Parathyroid adenoma (tissue), 2 donors: ENCODE results near the gene RNF220.

ENCODE experiments used
- H2AFZ ChIP-seq: fragments of 300-600 bp; sonication (generic); one replicate; pipeline ENCODE4 v1.7.0; 2017; ENCODE audit warnings: antibody characterized with exemption, mild to moderate bottlenecking
- H3K27ac ChIP-seq: fragments of 300-600 bp; sonication (generic); one replicate; pipeline ENCODE4 v1.7.0; 2017
- H3K27me3 ChIP-seq: fragments of 300-600 bp; sonication (generic); one replicate; pipeline ENCODE4 v1.7.0; 2017; ENCODE audit warnings: low read length; ENCODE audit not compliant: control insufficient read depth, insufficient read depth
- H3K36me3 ChIP-seq: fragments of 300-600 bp; sonication (generic); one replicate; pipeline ENCODE4 v1.7.0; 2017; ENCODE audit warnings: low read length; ENCODE audit not compliant: control insufficient read depth, insufficient read depth
- H3K4me1 ChIP-seq: fragments of 300-600 bp; sonication (generic); one replicate; pipeline ENCODE4 v1.7.0; 2017; ENCODE audit warnings: control low read depth
- H3K4me2 ChIP-seq: fragments of 300-600 bp; sonication (generic); one replicate; pipeline ENCODE4 v1.7.0; 2017; ENCODE audit warnings: low read length
- H3K4me3 ChIP-seq: fragments of 300-600 bp; sonication (generic); one replicate; pipeline ENCODE4 v1.7.0; 2017; ENCODE audit warnings: low read depth, low read length
- H3K79me2 ChIP-seq: fragments of 300-600 bp; sonication (generic); one replicate; pipeline ENCODE4 v1.7.0; 2017; ENCODE audit warnings: control low read depth
- H3K9ac ChIP-seq: fragments of 300-600 bp; sonication (generic); one replicate; pipeline ENCODE4 v1.7.0; 2017; ENCODE audit warnings: mild to moderate bottlenecking
- H3K9me3 ChIP-seq: fragments of 300-600 bp; sonication (generic); one replicate; pipeline ENCODE4 v1.7.0; 2017; ENCODE audit warnings: low read length; ENCODE audit not compliant: control insufficient read depth
- CTCF ChIP-seq: fragments of 300-600 bp; sonication (generic); IDR thresholded peaks from one replicate; pipeline ENCODE4 v1.7.0; 2017; ENCODE audit warnings: antibody characterized with exemption, mild to moderate bottlenecking
- donor health status: primary hyperparathyroidism.

The RNF220 gene

GRCh38 chr1:44645476-44646244 lies 240.6 kb downstream of the RNF220 start:
- H3K9me3 ChIP-seq = no peaks in the 10 kb centered on the region
- H3K79me2 ChIP-seq = no peaks in the 10 kb centered on the region
- no peak overlapping the region for H3K27ac ChIP-seq
- no peak for TF ChIP-seq CTCF
- no peak overlapping the region for H3K9ac ChIP-seq
- no peaks in the 10 kb centered on the region for H3K4me1 ChIP-seq
- H3K36me3 ChIP-seq = no peaks in the 10 kb centered on the region
- H3K27me3 ChIP-seq = no peaks in the 10 kb centered on the region
- no peak overlapping the region for H3K4me2 ChIP-seq
- no peak overlapping the region for H3K4me3 ChIP-seq
- no peak overlapping the region for H2AFZ ChIP-seq

GRCh38 chr1:44646261-44647110 lies 241.4 kb downstream of the RNF220 start:
- H3K9ac ChIP-seq = no peak overlapping the region
- H3K79me2 ChIP-seq = no peaks in the 10 kb centered on the region
- H3K9me3 ChIP-seq = no peaks in the 10 kb centered on the region
- H3K27ac ChIP-seq = no peak overlapping the region
- H2AFZ ChIP-seq = no peak overlapping the region
- H3K4me1 ChIP-seq = no peaks in the 10 kb centered on the region
- no peaks in the 10 kb centered on the region for H3K36me3 ChIP-seq
- no peak overlapping the region for H3K4me3 ChIP-seq
- no peaks in the 10 kb centered on the region for H3K27me3 ChIP-seq
- no peak for TF ChIP-seq CTCF
- no peak overlapping the region for H3K4me2 ChIP-seq

- Histone ChIP-seq H3K9me3 (no peaks in the 10 kb centered on the region), H3K4me2 (no peak overlapping the region), H2AFZ (no peak overlapping the region), H3K9ac (no peak overlapping the region), H3K27me3 (no peaks in the 10 kb centered on the region), H3K27ac (no peak overlapping the region), H3K79me2 (no peaks in the 10 kb centered on the region), H3K4me3 (no peak overlapping the region), H3K4me1 (no peaks in the 10 kb centered on the region), H3K36me3 (no peaks in the 10 kb centered on the region)
- no peak for TF ChIP-seq CTCF
Measured at GRCh38 chr1:44647896-44648295, 242.8 kb downstream of the RNF220 start.

- H3K9ac ChIP-seq = no peak overlapping the region
- H3K27ac ChIP-seq = no peak overlapping the region
- no peaks in the 10 kb centered on the region for H3K4me1 ChIP-seq
- H3K27me3 ChIP-seq = no peaks in the 10 kb centered on the region
- no peak overlapping the region for H2AFZ ChIP-seq
- no peak overlapping the region for H3K4me2 ChIP-seq
- TF ChIP-seq CTCF = no peak
- H3K9me3 ChIP-seq = no peaks in the 10 kb centered on the region
- H3K79me2 ChIP-seq = no peaks in the 10 kb centered on the region
- no peaks in the 10 kb centered on the region for H3K36me3 ChIP-seq
- no peak overlapping the region for H3K4me3 ChIP-seq
Measured at GRCh38 chr1:44648529-44649250, 243.6 kb downstream of the RNF220 start.
